ENCODE data around the gene PCCB. TPM values are rescaled to one million over a fixed set of nuclear protein-coding genes. Genes with fewer than 3 reads are reported as not detected.

The PCCB gene
- 69.0 to 77.2 TPM (median 72.1 TPM) in 3 replicates for total RNA-seq (2021)
- percentile 63 among the genes with signal in this experiment for Bru-seq, nascent RNA
- long read RNA-seq, experiment 1, full-length matches to known transcripts = 253 of 296 reads
- long read RNA-seq, experiment 1, partial matches to known transcripts = 17 of 296 reads
- long read RNA-seq, experiment 1, other reads (novel, unspliced or antisense) = 26 of 296 reads
- long read RNA-seq, experiment 2, transcript PCCB-201 (15 exons, 1,833 nt) = major isoform, 69 of 118 reads
- long read RNA-seq, experiment 2, partial matches to known transcripts = 22 of 118 reads
- long read RNA-seq, experiment 2, other reads (novel, unspliced or antisense) = 23 of 118 reads
- long read RNA-seq, experiment 3, transcript PCCB-207 (16 exons, 1,844 nt) = minor isoform, 11 of 306 reads
- long read RNA-seq, experiment 3, transcript PCCB-201 (15 exons, 1,833 nt) = major isoform, 253 of 306 reads
- long read RNA-seq, experiment 3, partial matches to known transcripts = 6 of 306 reads
- long read RNA-seq, experiment 3, other reads (novel, unspliced or antisense) = 33 of 306 reads

- peak within 1 kb of the TSS; percentile 99 for H3K27ac Mint-ChIP-seq
- peaks cover 41% of the 10 kb centered on the region for H3K4me1 Mint-ChIP-seq
- no peaks in the 10 kb centered on the region for H3K36me3 Mint-ChIP-seq
- ATAC-seq (peak; percentile 98), DNase-seq (ENCODE audit: low spot score) (peak; percentile 95)
- peak within 1 kb of the TSS; percentile 81 for H3K4me3 Mint-ChIP-seq
- ChIA-PET POLR2A (interaction anchor here (1.7 to 2.1 kb wide), 2 partner anchors 54 to 55 kb away, joined by 3 to 9 read pairs; partner anchors contain the start of gene MSL2), CTCF (interaction anchor here (1.1 to 1.8 kb wide), 4 partner anchors 10 to 54 kb away, joined by 4 to 5 read pairs (median 4); partner anchors contain the start of gene MSL2)
- no peaks in the 10 kb centered on the region for H3K9me3 Mint-ChIP-seq
- no peaks in the 10 kb centered on the region for H3K27me3 Mint-ChIP-seq (ENCODE audit: low read depth)
- TF ChIP-seq CREM (CRISPR knock-in tag; IDR thresholded peaks at IDR 0.05) = peak; percentile 56
- TF ChIP-seq TEAD1 (CRISPR knock-in tag; IDR thresholded peaks at IDR 0.05) = peak; percentile 74
- no peak for TF ChIP-seq E2F4 (CRISPR knock-in tag; IDR thresholded peaks at IDR 0.05; ENCODE audit: borderline replicate concordance, low read depth)
- TF ChIP-seq, protein P1, sequence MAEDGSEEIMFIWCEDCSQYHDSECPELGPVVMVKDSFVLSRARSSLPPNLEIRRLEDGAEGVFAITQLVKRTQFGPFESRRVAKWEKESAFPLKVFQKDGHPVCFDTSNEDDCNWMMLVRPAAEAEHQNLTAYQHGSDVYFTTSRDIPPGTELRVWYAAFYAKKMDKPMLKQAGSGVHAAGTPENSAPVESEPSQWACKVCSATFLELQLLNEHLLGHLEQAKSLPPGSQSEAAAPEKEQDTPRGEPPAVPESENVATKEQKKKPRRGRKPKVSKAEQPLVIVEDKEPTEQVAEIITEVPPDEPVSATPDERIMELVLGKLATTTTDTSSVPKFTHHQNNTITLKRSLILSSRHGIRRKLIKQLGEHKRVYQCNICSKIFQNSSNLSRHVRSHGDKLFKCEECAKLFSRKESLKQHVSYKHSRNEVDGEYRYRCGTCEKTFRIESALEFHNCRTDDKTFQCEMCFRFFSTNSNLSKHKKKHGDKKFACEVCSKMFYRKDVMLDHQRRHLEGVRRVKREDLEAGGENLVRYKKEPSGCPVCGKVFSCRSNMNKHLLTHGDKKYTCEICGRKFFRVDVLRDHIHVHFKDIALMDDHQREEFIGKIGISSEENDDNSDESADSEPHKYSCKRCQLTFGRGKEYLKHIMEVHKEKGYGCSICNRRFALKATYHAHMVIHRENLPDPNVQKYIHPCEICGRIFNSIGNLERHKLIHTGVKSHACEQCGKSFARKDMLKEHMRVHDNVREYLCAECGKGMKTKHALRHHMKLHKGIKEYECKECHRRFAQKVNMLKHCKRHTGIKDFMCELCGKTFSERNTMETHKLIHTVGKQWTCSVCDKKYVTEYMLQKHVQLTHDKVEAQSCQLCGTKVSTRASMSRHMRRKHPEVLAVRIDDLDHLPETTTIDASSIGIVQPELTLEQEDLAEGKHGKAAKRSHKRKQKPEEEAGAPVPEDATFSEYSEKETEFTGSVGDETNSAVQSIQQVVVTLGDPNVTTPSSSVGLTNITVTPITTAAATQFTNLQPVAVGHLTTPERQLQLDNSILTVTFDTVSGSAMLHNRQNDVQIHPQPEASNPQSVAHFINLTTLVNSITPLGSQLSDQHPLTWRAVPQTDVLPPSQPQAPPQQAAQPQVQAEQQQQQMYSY (CRISPR knock-in tag; IDR thresholded peaks at IDR 0.05) = no peak
- peak; percentile 76 for TF ChIP-seq MAX (CRISPR knock-in tag; IDR thresholded peaks at IDR 0.05)
- no peak for TF ChIP-seq HMGA2 (CRISPR knock-in tag; IDR thresholded peaks at IDR 0.05)
- TF ChIP-seq E2F1 (CRISPR knock-in tag; IDR thresholded peaks at IDR 0.05) = no peak
- peak; percentile 89 for TF ChIP-seq FOXK1 (CRISPR knock-in tag; IDR thresholded peaks at IDR 0.05)
- TF ChIP-seq CTCF (IDR thresholded peaks at IDR 0.05) = peak; percentile 69
- TF ChIP-seq, protein P2, sequence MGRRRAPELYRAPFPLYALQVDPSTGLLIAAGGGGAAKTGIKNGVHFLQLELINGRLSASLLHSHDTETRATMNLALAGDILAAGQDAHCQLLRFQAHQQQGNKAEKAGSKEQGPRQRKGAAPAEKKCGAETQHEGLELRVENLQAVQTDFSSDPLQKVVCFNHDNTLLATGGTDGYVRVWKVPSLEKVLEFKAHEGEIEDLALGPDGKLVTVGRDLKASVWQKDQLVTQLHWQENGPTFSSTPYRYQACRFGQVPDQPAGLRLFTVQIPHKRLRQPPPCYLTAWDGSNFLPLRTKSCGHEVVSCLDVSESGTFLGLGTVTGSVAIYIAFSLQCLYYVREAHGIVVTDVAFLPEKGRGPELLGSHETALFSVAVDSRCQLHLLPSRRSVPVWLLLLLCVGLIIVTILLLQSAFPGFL (CRISPR knock-in tag; IDR thresholded peaks at IDR 0.05; ENCODE audit: borderline replicate concordance) = no peak
- peak; percentile 66 for TF ChIP-seq NFYB (CRISPR knock-in tag; conservative IDR thresholded peaks at IDR 0.05; ENCODE audit: low read depth)
- 0 out of 2 replicates have a peak, but pooled peaks have one; percentile 79 for TF ChIP-seq KAT7 (CRISPR knock-in tag; IDR thresholded peaks at IDR 0.05; ENCODE audit: borderline replicate concordance)
- TF ChIP-seq ZNF671 (CRISPR knock-in tag; IDR thresholded peaks at IDR 0.05) = no peak
- no peak for TF ChIP-seq MYBL2 (CRISPR knock-in tag; IDR thresholded peaks at IDR 0.05)
- no peak for TF ChIP-seq MLX (CRISPR knock-in tag; IDR thresholded peaks at IDR 0.05)
- TF ChIP-seq ZNF425 (CRISPR knock-in tag; conservative IDR thresholded peaks at IDR 0.05) = no peak
- TF ChIP-seq, protein P3, sequence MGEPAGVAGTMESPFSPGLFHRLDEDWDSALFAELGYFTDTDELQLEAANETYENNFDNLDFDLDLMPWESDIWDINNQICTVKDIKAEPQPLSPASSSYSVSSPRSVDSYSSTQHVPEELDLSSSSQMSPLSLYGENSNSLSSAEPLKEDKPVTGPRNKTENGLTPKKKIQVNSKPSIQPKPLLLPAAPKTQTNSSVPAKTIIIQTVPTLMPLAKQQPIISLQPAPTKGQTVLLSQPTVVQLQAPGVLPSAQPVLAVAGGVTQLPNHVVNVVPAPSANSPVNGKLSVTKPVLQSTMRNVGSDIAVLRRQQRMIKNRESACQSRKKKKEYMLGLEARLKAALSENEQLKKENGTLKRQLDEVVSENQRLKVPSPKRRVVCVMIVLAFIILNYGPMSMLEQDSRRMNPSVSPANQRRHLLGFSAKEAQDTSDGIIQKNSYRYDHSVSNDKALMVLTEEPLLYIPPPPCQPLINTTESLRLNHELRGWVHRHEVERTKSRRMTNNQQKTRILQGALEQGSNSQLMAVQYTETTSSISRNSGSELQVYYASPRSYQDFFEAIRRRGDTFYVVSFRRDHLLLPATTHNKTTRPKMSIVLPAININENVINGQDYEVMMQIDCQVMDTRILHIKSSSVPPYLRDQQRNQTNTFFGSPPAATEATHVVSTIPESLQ (CRISPR knock-in tag; IDR thresholded peaks at IDR 0.05) = no peak
Observed at GRCh38 chr3:136250059-136250902, at the start of gene PCCB. TSS of gene PCCB (plus strand) at chr3:136250340. CDS start at chr3:136250376, 36 bp downstream.
